PC-9 (cell line): ENCODE data around the gene STARD8.

Experiments used
- EZH2 ChIP-seq: fragments of 200-600 bp; sonication (generic); IDR thresholded peaks from 2 replicates; pipeline ENCODE4 v1.8.0; 2017; ENCODE audit warnings: antibody characterized with exemption, low read depth
- TF ChIP-seq, protein P1 (sequence below): fragments of 200-600 bp; sonication (generic); conservative IDR thresholded peaks from 2 replicates; pipeline ENCODE4 v1.6.1; 2017; ENCODE audit warnings: mixed run types, antibody characterized with exemption, mild to moderate bottlenecking, moderate library complexity

GRCh38 chrX:68692651-68693050 lies 45.2 kb downstream of the STARD8 start:
- TF ChIP-seq, protein P1, sequence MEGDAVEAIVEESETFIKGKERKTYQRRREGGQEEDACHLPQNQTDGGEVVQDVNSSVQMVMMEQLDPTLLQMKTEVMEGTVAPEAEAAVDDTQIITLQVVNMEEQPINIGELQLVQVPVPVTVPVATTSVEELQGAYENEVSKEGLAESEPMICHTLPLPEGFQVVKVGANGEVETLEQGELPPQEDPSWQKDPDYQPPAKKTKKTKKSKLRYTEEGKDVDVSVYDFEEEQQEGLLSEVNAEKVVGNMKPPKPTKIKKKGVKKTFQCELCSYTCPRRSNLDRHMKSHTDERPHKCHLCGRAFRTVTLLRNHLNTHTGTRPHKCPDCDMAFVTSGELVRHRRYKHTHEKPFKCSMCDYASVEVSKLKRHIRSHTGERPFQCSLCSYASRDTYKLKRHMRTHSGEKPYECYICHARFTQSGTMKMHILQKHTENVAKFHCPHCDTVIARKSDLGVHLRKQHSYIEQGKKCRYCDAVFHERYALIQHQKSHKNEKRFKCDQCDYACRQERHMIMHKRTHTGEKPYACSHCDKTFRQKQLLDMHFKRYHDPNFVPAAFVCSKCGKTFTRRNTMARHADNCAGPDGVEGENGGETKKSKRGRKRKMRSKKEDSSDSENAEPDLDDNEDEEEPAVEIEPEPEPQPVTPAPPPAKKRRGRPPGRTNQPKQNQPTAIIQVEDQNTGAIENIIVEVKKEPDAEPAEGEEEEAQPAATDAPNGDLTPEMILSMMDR = no peak
- TF ChIP-seq EZH2 = no peak
